GM19372 (cell line): Measurements from ENCODE around the gene SLC7A11.
A peak's percentile ranks its signal among the peaks of the same experiment; 100 is the strongest.
"Not testable (repeated sequence)": the region's sequence is repeated elsewhere in the genome, so short reads cannot be mapped to it uniquely, and the experiment has no call there.

ENCODE experiments used
- ATAC-seq: cut with Tn5 transposase; IDR thresholded peaks from one replicate; pipeline ENCODE4 v1.9.1; 2021; ENCODE audit warnings: mild to moderate bottlenecking, low read depth, moderate library complexity; ENCODE audit not compliant: unreplicated experiment

Gene SLC7A11

GRCh38 chr4:138217567-138217966 is 24.6 kb downstream of the SLC7A11 start:
- no peak for ATAC-seq

- no peak for ATAC-seq
Measured at GRCh38 chr4:138216272-138216867, 25.8 kb downstream of the SLC7A11 start.

DNA sequence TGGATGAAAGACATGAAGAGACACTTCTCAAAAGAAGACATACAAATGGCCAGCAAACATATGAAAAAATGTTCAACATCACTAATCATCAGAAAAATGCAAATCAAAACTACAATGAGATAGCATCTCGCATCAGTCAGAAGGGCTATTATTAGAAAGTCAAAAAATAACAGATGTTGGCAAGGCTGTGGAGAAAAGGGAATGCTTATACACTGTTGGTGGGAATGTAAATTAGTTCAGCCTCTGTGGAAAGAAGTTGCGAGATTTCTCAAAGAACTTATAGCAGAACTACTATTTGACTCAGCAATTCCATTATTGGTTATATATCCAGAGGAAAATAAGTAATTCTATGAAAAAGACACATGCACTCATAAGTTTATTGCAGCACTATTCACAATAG is 31.6 kb downstream of the SLC7A11 start:
- ATAC-seq = not testable (repeated sequence)

- ATAC-seq = no peak
Measured at GRCh38 chr4:138209094-138209493, 33.1 kb downstream of the SLC7A11 start.

DNA sequence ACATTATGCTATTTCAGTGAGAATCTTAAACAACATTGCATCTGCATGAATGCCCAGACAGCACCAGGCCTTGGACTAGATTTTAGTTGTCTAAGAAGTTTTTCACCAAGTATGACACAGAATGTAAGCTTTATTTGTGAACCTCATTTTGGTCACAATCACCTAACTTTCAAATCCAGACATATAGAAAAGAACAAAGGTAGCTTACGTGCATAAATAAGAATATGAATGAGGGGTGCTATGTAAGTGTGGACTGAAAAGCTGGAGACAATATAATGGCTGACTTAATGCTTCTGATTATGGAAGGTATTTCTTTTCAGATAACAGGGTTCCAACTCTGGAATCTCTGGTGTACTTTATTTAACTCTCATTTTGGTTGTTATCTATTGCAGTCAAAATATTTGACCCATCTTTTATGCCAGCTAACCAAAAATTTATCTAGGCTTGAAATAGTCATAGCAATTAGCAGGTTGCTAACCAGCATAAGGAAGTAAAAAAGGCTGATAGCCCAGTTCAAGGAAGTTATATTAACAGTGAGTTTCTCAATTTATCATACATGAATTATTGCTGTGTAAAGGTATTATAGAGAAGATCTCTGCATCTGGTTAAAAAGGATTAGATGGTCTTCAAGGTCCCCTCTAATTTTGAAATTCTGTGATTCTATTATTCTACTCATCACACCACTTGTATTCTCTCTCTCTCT is 36.5 kb downstream of the SLC7A11 start:
- ATAC-seq = no peak

- ATAC-seq = no peak
Measured at GRCh38 chr4:138204507-138204906, 37.6 kb downstream of the SLC7A11 start.

DNA sequence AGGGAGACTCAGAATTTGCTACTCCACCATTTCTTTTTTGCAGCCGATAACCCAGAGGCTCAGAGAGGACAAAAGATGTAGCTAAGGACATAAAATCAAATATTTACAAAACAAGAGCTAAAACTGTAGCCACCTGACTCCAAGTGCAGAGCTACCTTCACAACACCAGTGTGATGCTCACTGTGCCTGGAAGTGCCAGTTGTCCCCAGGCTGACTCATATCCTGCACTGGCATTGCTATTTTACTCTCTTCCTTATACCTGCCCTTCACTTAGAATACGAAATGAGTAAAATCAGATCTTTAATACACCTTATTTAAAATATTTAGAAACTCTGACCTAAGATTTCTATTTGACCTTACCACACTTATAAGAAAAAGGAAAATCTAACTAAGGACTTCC is 39.5 kb downstream of the SLC7A11 start:
- ATAC-seq = no peak

DNA sequence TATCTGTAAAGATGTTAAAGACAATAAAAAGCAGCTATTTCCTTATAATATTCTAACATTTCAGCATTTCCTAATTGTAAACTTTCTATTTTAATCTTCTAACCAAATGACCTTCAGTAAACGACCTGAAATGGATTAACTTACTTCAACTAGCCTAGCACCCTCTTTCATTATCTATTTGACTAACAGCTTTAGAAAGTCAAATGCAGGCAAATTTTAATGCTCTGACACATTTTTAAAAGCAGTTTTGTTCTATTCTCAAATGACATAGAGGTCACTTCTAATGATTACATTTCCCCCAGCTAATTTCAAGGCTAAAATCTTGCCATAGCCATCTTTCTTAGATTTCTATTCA is 41.9 kb downstream of the SLC7A11 start:
- ATAC-seq = peak; percentile 25

- ATAC-seq = peak; percentile 66
Measured at GRCh38 chr4:138199568-138200235, 42.4 kb downstream of the SLC7A11 start.

DNA sequence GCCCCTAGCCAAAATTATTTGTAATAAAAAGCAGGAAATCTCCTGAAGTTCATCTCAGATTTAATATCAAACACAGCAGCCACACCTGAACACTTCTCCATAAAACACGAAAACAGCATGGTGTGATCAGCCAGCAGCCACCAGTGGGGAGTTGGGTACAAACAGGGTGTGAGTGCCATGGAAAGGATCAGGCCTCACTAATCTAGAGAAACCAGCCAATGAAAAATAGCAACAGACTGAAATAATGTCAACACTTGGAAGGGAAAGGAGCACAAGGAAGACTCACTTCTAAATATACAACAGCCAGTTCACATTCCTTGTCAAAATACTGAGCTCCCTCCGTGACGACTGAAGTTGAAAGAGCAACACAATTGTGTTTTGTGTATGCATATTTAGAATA is 46.0 kb downstream of the SLC7A11 start:
- no peak for ATAC-seq

DNA sequence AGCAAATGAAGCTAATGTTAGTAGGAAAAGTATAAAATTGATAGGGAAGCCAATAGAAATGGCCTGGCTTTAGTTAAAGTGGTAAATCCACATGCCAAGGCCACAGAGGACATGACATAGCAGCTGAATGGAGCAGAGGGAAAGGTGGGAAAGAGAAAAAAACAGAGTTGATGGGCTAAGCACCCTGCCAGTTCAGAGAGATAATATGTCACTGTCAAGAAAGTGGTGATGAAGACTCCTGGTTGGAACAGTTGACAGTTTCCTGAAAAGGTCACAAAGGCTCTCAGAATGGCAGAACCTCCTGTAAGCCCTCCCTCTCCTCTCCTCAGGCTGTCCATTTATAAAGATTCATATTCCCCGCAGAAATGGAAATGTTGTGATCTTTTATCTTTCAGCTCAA is 48.2 kb downstream of the SLC7A11 start:
- no peak for ATAC-seq

- ATAC-seq = no peak
Measured at GRCh38 chr4:138192113-138192512, 50.0 kb downstream of the SLC7A11 start.

GRCh38 chr4:138190452-138190858 is 51.7 kb downstream of the SLC7A11 start:
- ATAC-seq = peak; percentile 99

- no peak for ATAC-seq
Measured at GRCh38 chr4:138189206-138189605, 52.9 kb downstream of the SLC7A11 start.

- no peak for ATAC-seq
Measured at GRCh38 chr4:138188406-138189084, 53.6 kb downstream of the SLC7A11 start.

DNA sequence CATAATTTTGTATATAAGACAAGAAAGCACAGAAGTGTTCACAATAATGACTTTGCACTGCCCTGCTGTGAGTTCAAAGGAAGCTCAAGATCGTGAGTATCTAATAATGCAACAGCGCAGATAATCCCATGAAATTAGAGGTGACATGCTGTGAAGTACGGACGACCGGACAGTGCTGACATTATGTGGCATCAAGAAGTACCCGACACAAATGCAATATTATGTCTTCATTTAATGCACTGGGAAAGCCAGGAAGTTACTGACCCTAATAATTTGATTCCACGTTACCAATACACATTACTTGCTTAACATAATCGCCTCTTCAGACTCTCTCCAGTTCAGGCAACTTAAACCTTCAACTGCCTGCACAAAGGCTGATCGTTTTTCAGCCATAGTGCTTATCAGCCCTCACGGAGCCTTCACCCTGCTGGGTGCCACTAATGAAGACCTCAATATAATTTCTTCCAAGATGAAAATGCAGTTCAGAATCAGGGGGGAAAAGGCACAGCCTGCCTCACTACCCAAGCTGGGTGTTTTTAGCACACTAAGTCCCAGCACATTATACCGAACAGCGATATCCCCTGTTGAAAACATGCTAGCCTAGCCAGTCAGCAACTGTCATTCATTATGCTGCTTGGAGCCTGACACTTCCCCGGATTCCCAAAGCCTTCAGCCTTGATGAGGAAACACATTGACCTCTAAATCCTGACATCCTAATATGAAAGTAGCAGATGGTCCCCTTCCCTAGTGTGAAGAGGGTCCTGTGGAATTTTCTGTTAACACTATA is 56.1 kb downstream of the SLC7A11 start:
- ATAC-seq = no peak

DNA sequence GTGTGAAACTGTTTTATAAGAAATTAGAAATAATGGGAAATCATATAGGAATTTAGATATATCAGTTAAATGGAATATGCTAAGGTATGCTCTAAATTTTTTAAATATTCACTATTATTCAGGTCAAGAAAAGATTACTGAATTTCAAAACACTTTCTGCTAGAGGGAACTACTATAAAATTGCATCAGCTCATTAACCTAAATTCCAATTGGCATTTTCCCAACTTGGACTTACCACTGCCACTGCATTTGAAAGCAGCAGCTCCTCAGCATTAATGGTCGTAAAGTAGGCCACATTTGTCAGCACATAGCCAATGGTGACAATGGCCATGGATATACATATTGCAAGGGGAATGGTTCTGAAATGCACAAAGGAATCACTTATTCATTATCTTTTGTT is 57.3 kb downstream of the SLC7A11 start:
- no peak for ATAC-seq

DNA sequence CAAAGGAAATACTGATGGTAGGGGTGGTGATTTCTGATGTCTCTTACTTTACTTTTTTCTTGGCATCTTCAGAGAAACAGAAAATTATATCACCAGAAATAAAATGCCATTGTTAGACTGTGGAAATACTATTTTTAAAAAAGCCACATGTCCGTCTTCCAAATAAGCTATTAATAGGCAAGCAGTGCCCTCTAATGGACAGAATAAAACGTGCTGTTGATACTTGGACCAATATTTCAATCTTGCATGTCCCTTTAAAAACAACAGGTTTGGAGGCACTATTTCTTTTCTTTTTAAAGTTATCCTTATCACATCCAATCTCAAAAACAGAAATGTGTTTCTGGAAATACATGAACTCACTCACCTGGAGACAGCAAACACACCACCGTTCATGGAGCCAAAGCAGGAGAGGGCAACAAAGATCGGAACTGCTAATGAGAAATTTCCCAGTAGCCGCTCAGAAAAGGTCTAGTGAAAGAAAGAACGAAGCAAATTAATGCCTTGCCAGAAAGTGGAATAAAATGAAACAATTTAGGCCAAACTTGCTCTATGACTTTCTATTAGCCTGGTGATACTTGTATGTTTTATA is 59.2 kb downstream of the SLC7A11 start:
- peak; percentile 63 for ATAC-seq

DNA sequence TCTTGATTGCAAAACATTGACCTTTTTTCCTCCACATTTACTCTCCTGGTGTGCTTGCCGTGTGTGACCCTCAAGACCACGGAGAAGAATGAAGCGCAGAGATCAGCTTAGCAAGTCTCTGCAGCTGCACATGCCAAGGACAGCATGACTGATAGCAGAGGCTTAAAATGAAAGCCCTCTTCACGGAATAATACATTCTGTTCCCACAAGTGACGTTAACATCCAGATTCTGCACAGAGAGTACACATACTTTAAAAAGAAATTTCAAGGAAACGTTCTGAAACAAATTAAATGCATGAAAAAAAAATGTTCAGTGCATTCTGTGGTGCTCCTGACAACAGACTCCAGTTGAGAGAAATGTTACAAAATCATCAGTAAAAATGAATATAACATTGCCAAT is 60.9 kb downstream of the SLC7A11 start:
- ATAC-seq = no peak

- no peak for ATAC-seq
Measured at GRCh38 chr4:138178566-138178965, 63.6 kb downstream of the SLC7A11 start.
